GM20000 (cell line): ENCODE data around the gene LINGO1.

ENCODE experiments used
- DNase-seq: peaks from one replicate; pipeline ENCODE4 v3.0.0; 2012; ENCODE audit warnings: low spot score
- CTCF ChIP-seq: IDR thresholded peaks from 2 replicates; pipeline ENCODE4 v1.5.1; 2012; ENCODE audit warnings: mild to moderate bottlenecking, control low read depth; ENCODE audit errors: extremely low read depth, missing control alignments

The LINGO1 gene

GRCh38 chr15:77608774-77609173 is 23.9 kb downstream of the LINGO1 start:
- no peak for TF ChIP-seq CTCF

GRCh38 chr15:77607894-77608261 is 24.8 kb downstream of the LINGO1 start:
- TF ChIP-seq CTCF, result no peak
- no peak for DNase-seq

More at GRCh38 chr15:77608774-77609173, 23.9 kb downstream of the LINGO1 start:
- DNase-seq, result no peak

GRCh38 chr15:77607111-77607893 is 25.4 kb downstream of the LINGO1 start:
- no peak for DNase-seq
- TF ChIP-seq CTCF, result no peak

DNA sequence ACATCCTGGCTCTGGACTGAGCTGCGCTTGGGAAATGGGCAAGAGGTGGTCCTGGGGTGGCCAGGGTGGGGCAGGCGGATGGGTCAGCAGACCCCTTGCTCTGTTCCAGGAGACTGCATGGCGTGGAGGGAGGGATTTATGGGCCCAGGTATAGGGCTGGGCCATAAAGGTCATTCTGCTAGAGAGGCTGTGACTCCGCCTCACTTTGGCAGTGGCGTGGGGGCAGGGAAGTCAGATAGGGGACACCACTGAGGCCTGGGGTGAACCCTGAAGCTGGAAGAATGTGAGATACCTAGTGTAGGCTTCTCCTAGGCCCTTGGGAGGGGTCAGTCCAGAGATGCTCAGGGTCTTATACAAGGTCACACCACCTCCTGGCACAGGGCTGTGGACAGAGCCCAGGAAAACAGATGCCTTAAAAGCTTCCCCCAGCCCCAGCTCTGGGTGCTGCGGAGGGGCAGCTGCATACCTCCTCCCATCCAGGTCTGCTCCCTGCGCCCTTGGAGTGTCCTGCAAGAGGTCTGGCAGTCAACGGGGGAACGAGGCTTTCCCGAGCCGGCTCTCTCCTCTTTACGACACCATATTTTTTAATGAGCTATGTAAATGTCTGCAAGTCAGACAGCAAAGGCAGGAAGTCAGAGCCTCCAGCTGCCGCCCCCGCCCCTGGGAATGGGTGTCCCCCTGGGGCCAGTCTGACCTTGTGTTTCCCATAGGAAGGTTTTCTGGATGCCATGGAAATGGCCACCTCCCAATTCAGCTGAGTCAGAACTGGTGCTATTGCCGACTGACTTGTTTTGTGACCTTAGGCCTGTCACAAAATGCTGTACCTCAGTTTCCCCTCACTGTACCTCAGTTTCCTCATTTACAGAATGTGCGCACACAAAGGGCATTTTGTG is 26.3 kb downstream of the LINGO1 start:
- no peak for TF ChIP-seq CTCF
- no peak for DNase-seq

DNA sequence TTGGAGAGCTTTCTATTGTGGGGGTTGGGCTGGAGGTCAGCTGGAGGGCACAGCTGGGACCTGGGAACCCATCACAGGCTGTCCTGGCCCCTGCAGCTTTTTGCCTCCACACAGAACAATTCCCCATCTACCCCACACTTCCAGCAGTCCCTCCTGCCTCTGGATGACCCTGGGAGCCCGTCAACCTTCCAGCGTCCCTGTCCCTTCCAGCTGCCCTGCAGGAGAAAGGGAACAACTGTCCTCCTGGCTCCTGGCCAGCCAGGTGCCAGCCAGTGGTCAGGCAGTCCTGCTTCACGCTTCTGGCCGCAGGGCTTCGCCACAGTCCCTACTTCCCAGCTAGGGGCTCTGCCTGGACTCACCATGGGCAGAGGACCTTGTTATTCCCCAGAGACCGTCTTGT is 27.2 kb downstream of the LINGO1 start:
- no peak for TF ChIP-seq CTCF
- DNase-seq, result no peak

DNA sequence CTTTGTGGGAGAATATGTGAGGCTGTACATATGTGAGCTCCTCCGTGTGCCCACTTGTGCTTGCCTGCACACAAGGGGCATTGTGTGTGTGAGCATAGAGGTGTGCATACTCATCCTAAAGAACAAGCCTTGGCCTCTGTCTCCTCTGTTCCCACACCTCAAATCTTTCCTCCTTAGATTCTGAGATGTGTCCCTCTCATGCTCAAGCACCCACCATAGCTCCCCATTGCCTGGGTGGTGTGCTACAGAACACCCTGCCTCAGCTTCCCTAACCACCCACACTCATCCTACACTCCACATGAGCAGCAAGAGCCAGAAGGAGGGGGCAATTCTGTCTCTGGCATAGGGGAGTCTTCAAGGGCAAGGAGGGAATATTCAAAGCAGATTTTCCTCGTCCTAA is 27.7 kb downstream of the LINGO1 start:
- no peak for DNase-seq
- no peak for TF ChIP-seq CTCF
